HepG2 (cell line): Measurements from ENCODE around the gene CACNA1C. TPM values are rescaled to one million over a fixed set of nuclear protein-coding genes. Genes with fewer than 3 reads are reported as not detected.

ENCODE experiments used
- ASH2L ChIP-seq: fragments of 300-600, 200-600 bp; sonication (generic); IDR thresholded peaks from 2 replicates; pipeline ENCODE4 v1.7.0; 2017; ENCODE audit warnings: low read depth, mild to moderate bottlenecking, moderate library complexity, mixed read lengths, low read length; ENCODE audit not compliant: insufficient read length
- CCAR2 ChIP-seq: fragments of 200-400 bp; formaldehyde crosslinking; optimal IDR thresholded peaks from 2 replicates; pipeline ENCODE3; 2018; ENCODE audit warnings: low read depth, mild to moderate bottlenecking, low read length, moderate library complexity
- CEBPB ChIP-seq: IDR thresholded peaks from 2 replicates; pipeline ENCODE4 v1.6.1; 2011; ENCODE audit warnings: low read depth, low read length, improper control_type of control experiment, borderline replicate concordance
- KDM2A ChIP-seq: sonication (generic); formaldehyde crosslinking; IDR thresholded peaks from 2 replicates; pipeline ENCODE4 v1.4.0; 2020; ENCODE audit warnings: low read depth, missing genetic modification reagents, borderline replicate concordance
- MAF1 ChIP-seq: sonication (generic); formaldehyde crosslinking; IDR thresholded peaks from 2 replicates; pipeline ENCODE4 v1.5.0; 2020; ENCODE audit warnings: missing genetic modification reagents, borderline replicate concordance
- POLR2AphosphoS2 ChIP-seq: IDR thresholded peaks from 2 replicates; pipeline ENCODE4 v1.6.1; 2011; ENCODE audit warnings: low read depth, low read length, improper control_type of control experiment
- SAP130 ChIP-seq: IDR thresholded peaks from 2 replicates; pipeline ENCODE4 v1.6.1; 2016; ENCODE audit warnings: low read depth
- SMARCC2 ChIP-seq: fragments of 450-650 bp; IDR thresholded peaks from 2 replicates; pipeline ENCODE4 v1.6.1; 2017; ENCODE audit warnings: antibody characterized with exemption, mild to moderate bottlenecking
- TBX2 ChIP-seq: sonication (generic); formaldehyde crosslinking; IDR thresholded peaks from 2 replicates; pipeline ENCODE4 v1.5.0; 2020; ENCODE audit warnings: missing genetic modification reagents, mild to moderate bottlenecking, borderline replicate concordance
- YY1 ChIP-seq: IDR thresholded peaks from 2 replicates; pipeline ENCODE4 v1.6.1; 2011; ENCODE audit warnings: low read length, low read depth, moderate library complexity, mild to moderate bottlenecking; ENCODE audit not compliant: insufficient read depth, insufficient replicate concordance
- ZMYM3 ChIP-seq: sonication (generic); formaldehyde crosslinking; IDR thresholded peaks from 2 replicates; pipeline ENCODE4 v1.5.1; 2020; ENCODE audit warnings: mild to moderate bottlenecking, missing genetic modification reagents
- ZNF441 ChIP-seq: sonication (generic); formaldehyde crosslinking; IDR thresholded peaks from 2 replicates; pipeline ENCODE4 v1.7.0; 2021; ENCODE audit warnings: missing genetic modification reagents, borderline replicate concordance
- ZNF589 ChIP-seq: sonication (generic); formaldehyde crosslinking; conservative IDR thresholded peaks from 2 replicates; pipeline ENCODE4 v1.8.0; 2022; ENCODE audit warnings: mild to moderate bottlenecking, moderate library complexity, missing genetic modification reagents
- ZNF841 ChIP-seq: sonication (generic); formaldehyde crosslinking; IDR thresholded peaks from 2 replicates; pipeline ENCODE4 v1.8.1; 2023; ENCODE audit warnings: missing genetic modification reagents, borderline replicate concordance
- polyA plus RNA-seq, 8 experiments: library from polyadenylated mRNA; depleted of rRNA in 3 of 8; stranded (reverse) in 7 of 8; unstranded in 1 of 8; fragments of >200 nt; fragmentation: Illumina TruSeq in 4 of 8; extraction: Trizol in 4 of 8; gene quantifications; 2 replicates each; pipeline versions ENCODE4 v1.2.1 to v1.2.3, GENCODE V29; 2011 to 2016; ENCODE audit warnings: low read depth in 4 of 8, missing spikeins in 1 of 8, mixed read lengths in 1 of 8; ENCODE audit not compliant: insufficient read depth in 1 of 8
- total RNA-seq, 5 experiments: library from RNA; depleted of rRNA; stranded (reverse); fragments of >200 nt; fragmentation: Illumina TruSeq; extraction: Trizol; gene quantifications; 2 replicates each; pipeline ENCODE4 v1.2.3, GENCODE V29; 2016; ENCODE audit warnings: low read depth in 1 of 5
- TF ChIP-seq, protein P1 (sequence below): sonication (generic); formaldehyde crosslinking; IDR thresholded peaks from 2 replicates; pipeline ENCODE4 v1.4.0; 2020; ENCODE audit warnings: missing genetic modification reagents
- TF ChIP-seq, protein P2 (sequence below): sonication (generic); formaldehyde crosslinking; IDR thresholded peaks from 2 replicates; pipeline ENCODE4 v1.5.0; 2020; ENCODE audit warnings: mild to moderate bottlenecking, missing genetic modification reagents
- TF ChIP-seq, protein P3 (sequence below): fragments of 450-650 bp; IDR thresholded peaks from 2 replicates; pipeline ENCODE4 v1.6.1; 2016
- TF ChIP-seq, protein P4 (sequence below): sonication (generic); formaldehyde crosslinking; IDR thresholded peaks from 2 replicates; pipeline ENCODE4 v1.9.0; 2022; ENCODE audit warnings: low read depth, missing genetic modification reagents
- TF ChIP-seq, protein P5 (sequence below): sonication (generic); formaldehyde crosslinking; IDR thresholded peaks from 2 replicates; pipeline ENCODE4 v1.8.1; 2023; ENCODE audit warnings: mild to moderate bottlenecking, moderate library complexity, missing genetic modification reagents
- TF ChIP-seq, protein P6 (sequence below): sonication (generic); formaldehyde crosslinking; IDR thresholded peaks from 2 replicates; pipeline ENCODE4 v1.8.1; 2023; ENCODE audit warnings: missing genetic modification reagents, mild to moderate bottlenecking, borderline replicate concordance

CACNA1C gene
- total and polyA plus RNA-seq, 2 of the 13 experiments (the other 11 are each of a cell fraction or from before 2014, with no cell fraction given), result not detected

DNA sequence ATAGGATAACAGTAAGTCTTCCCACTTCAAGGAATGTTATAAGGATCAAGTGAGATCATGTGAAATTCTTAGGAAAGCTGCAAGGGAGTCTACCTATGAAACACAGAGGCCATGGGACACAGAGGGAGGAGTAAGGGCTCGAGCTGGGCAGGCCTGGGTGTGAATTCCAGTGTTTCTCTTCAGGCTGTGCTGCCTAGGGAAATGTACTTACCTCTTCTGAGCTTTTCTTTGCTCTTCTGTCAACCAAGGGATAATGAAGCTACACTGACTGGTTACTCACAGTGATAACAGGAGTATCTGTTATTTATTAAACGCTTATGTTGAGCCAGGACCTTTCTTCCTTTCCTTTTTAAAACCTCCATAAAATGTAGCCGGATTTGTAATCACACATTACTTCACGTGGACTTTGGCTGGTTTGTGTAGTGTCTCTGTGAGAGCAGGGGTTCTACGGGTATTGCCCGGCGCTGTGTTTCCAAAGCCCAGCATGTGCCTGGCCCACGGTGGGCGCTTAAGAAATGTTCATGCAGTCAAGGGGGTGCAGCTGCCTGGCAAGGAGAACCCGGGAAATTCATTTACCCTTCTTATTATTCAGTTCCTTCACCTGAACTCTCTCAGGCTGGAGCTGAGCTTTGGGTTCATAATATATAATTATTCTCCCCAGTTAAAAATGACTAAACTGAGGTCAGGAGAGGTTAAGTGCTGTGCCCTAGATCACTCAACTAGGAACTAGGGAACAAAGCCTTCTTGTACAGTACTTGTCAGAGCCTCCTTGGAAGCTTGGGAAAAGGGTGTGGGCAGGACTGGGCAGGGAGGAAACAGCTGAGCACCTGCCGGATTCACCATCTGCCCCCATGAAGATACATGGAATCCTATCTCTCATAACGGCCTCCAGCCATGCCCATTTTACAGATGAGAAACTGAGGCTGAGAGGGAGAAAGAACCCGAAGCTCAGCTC, 214.2 kb downstream of the CACNA1C start (continued):
- TF ChIP-seq KDM2A (CRISPR knock-in tag) (no peak), MAF1 (CRISPR knock-in tag) (no peak), ZMYM3 (CRISPR knock-in tag) (peak; percentile 83), TBX2 (CRISPR knock-in tag) (no peak), CCAR2 (no peak), CEBPB (0 out of 2 replicates have a peak, but pooled peaks have one; percentile 21), ZNF841 (CRISPR knock-in tag) (no peak), SAP130 (CRISPR knock-in tag) (peak; percentile 11; the same call in 1 of the 2 replicates), ASH2L (no peak), SMARCC2 (no peak), POLR2AphosphoS2 (no peak), ZNF589 (no peak), ZNF441 (CRISPR knock-in tag) (no peak), YY1 (no peak)
- TF ChIP-seq, protein P1, sequence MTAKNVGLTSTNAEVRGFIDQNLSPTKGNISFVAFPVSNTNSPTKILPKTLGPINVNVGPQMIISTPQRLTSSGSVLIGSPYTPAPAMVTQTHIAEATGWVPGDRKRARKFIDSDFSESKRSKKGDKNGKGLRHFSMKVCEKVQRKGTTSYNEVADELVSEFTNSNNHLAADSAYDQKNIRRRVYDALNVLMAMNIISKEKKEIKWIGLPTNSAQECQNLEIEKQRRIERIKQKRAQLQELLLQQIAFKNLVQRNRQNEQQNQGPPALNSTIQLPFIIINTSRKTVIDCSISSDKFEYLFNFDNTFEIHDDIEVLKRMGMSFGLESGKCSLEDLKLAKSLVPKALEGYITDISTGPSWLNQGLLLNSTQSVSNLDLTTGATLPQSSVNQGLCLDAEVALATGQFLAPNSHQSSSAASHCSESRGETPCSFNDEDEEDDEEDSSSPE (CRISPR knock-in tag), result no peak
- TF ChIP-seq, protein P2, sequence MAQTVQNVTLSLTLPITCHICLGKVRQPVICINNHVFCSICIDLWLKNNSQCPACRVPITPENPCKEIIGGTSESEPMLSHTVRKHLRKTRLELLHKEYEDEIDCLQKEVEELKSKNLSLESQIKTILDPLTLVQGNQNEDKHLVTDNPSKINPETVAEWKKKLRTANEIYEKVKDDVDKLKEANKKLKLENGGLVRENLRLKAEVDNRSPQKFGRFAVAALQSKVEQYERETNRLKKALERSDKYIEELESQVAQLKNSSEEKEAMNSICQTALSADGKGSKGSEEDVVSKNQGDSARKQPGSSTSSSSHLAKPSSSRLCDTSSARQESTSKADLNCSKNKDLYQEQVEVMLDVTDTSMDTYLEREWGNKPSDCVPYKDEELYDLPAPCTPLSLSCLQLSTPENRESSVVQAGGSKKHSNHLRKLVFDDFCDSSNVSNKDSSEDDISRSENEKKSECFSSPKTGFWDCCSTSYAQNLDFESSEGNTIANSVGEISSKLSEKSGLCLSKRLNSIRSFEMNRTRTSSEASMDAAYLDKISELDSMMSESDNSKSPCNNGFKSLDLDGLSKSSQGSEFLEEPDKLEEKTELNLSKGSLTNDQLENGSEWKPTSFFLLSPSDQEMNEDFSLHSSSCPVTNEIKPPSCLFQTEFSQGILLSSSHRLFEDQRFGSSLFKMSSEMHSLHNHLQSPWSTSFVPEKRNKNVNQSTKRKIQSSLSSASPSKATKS, result no peak
- TF ChIP-seq, protein P3, sequence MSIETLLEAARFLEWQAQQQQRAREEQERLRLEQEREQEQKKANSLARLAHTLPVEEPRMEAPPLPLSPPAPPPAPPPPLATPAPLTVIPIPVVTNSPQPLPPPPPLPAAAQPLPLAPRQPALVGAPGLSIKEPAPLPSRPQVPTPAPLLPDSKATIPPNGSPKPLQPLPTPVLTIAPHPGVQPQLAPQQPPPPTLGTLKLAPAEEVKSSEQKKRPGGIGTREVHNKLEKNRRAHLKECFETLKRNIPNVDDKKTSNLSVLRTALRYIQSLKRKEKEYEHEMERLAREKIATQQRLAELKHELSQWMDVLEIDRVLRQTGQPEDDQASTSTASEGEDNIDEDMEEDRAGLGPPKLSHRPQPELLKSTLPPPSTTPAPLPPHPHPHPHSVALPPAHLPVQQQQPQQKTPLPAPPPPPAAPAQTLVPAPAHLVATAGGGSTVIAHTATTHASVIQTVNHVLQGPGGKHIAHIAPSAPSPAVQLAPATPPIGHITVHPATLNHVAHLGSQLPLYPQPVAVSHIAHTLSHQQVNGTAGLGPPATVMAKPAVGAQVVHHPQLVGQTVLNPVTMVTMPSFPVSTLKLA, result no peak
- TF ChIP-seq, protein P4, sequence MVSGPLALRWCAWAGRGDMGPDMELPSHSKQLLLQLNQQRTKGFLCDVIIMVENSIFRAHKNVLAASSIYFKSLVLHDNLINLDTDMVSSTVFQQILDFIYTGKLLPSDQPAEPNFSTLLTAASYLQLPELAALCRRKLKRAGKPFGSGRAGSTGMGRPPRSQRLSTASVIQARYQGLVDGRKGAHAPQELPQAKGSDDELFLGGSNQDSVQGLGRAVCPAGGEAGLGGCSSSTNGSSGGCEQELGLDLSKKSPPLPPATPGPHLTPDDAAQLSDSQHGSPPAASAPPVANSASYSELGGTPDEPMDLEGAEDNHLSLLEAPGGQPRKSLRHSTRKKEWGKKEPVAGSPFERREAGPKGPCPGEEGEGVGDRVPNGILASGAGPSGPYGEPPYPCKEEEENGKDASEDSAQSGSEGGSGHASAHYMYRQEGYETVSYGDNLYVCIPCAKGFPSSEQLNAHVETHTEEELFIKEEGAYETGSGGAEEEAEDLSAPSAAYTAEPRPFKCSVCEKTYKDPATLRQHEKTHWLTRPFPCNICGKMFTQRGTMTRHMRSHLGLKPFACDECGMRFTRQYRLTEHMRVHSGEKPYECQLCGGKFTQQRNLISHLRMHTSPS (CRISPR knock-in tag), result no peak
- TF ChIP-seq, protein P5, sequence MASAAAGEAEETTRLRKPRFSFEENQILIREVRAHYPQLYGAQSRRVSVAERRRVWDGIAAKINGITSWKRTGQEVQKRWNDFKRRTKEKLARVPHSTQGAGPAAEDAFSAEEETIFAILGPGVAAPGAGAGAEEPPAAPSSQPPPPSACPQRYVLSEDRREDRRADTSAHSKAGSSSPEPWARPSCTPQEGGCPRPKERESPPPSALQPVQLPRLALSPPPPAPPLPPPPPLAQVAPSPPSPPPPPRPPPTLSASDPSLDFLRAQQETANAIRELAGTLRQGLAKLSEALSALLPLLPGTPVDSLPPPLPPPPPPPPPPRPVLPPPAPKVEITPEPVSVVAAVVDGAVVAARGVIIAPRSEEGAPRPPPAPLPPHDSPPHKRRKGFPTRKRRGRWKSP (CRISPR knock-in tag), result no peak
- TF ChIP-seq, protein P6, sequence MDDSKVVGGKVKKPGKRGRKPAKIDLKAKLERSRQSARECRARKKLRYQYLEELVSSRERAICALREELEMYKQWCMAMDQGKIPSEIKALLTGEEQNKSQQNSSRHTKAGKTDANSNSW (CRISPR knock-in tag), result no peak
